SU-DHL-6 (cell line): ENCODE measurements around the gene FAM114A2.
"Not testable (repeated sequence)": the region's sequence is repeated elsewhere in the genome, so short reads cannot be mapped to it uniquely, and the experiment has no call there.

Experiments used
- H2AFZ ChIP-seq: fragments of 200-600 bp; sonication (generic); 2 replicates; pipeline ENCODE4 v1.6.1; 2014; ENCODE audit warnings: low read depth, mild to moderate bottlenecking, moderate library complexity, mixed read lengths, antibody characterized with exemption, low read length; ENCODE audit not compliant: severe bottlenecking
- H3F3A ChIP-seq: fragments of 200-600 bp; shearing (Covaris generic); 2 replicates; pipeline ENCODE4 v1.6.0; 2016; ENCODE audit warnings: antibody characterized with exemption, mild to moderate bottlenecking; ENCODE audit not compliant: insufficient read depth
- H3K27ac ChIP-seq: fragments of 200-600 bp; sonication (generic); 2 replicates; pipeline ENCODE4 v1.5.1; 2016; ENCODE audit warnings: low read depth, mild to moderate bottlenecking, low read length, moderate library complexity, mixed read lengths
- H3K27me3 ChIP-seq: fragments of 200-600 bp; sonication (generic), shearing (Covaris generic); 2 replicates; pipeline ENCODE4 v1.6.0; 2014; ENCODE audit warnings: mild to moderate bottlenecking, low read length
- H3K36me3 ChIP-seq: fragments of 200-600 bp; sonication (generic); 2 replicates; pipeline ENCODE4 v1.6.1; 2014; ENCODE audit warnings: mild to moderate bottlenecking, low read length, mixed read lengths
- H3K4me2 ChIP-seq: fragments of 300-600, 200-600 bp; shearing (Covaris generic), sonication (generic); 2 replicates; pipeline ENCODE4 v1.6.0; 2014; ENCODE audit warnings: low read length, low read depth, mild to moderate bottlenecking; ENCODE audit not compliant: poor library complexity, severe bottlenecking
- H3K4me3 ChIP-seq: fragments of 200-600 bp; sonication (generic); 2 replicates; pipeline ENCODE4 v1.5.1; 2014; ENCODE audit warnings: antibody characterized with exemption, low read length, mild to moderate bottlenecking, mixed read lengths; ENCODE audit not compliant: insufficient read depth, poor library complexity, severe bottlenecking
- H3K79me2 ChIP-seq: fragments of 200-600 bp; sonication (generic); 2 replicates; pipeline ENCODE4 v1.6.1; 2014; ENCODE audit warnings: mild to moderate bottlenecking, low read length, moderate library complexity; ENCODE audit not compliant: insufficient read depth
- H3K9ac ChIP-seq: fragments of 200-600 bp; sonication (generic); 2 replicates; pipeline ENCODE4 v1.7.0; 2014; ENCODE audit warnings: mild to moderate bottlenecking, low read length
- H3K9me2 ChIP-seq: fragments of 200-600 bp; sonication (generic); replicated peaks from 2 replicates; pipeline ENCODE4 v1.6.1; 2014; ENCODE audit warnings: low read length; ENCODE audit not compliant: insufficient read depth
- H3K9me3 ChIP-seq: fragments of 200-600 bp; sonication (generic); 2 replicates; pipeline ENCODE4 v1.6.1; 2014; ENCODE audit warnings: low read length, mixed read lengths; ENCODE audit not compliant: insufficient read depth
- H4K20me1 ChIP-seq: fragments of 200-600 bp; sonication (generic); 2 replicates; pipeline ENCODE4 v1.6.1; 2014; ENCODE audit warnings: low read depth, mild to moderate bottlenecking, antibody characterized with exemption, low read length, moderate library complexity, mixed read lengths
- CTCF ChIP-seq: fragments of 200-600 bp; sonication (generic); IDR thresholded peaks from one replicate; pipeline ENCODE4 v1.5.1; 2017; ENCODE audit warnings: antibody characterized with exemption, mild to moderate bottlenecking, low read length, moderate library complexity; ENCODE audit not compliant: insufficient read depth, poor library complexity, severe bottlenecking
- EZH2phosphoT487 ChIP-seq: fragments of 200-600 bp; sonication (generic), shearing (Covaris generic); conservative IDR thresholded peaks from 2 replicates; pipeline ENCODE4 v1.6.1; 2018; ENCODE audit warnings: mild to moderate bottlenecking, antibody characterized with exemption, low read length, moderate library complexity, mixed read lengths

FAM114A2 gene

DNA sequence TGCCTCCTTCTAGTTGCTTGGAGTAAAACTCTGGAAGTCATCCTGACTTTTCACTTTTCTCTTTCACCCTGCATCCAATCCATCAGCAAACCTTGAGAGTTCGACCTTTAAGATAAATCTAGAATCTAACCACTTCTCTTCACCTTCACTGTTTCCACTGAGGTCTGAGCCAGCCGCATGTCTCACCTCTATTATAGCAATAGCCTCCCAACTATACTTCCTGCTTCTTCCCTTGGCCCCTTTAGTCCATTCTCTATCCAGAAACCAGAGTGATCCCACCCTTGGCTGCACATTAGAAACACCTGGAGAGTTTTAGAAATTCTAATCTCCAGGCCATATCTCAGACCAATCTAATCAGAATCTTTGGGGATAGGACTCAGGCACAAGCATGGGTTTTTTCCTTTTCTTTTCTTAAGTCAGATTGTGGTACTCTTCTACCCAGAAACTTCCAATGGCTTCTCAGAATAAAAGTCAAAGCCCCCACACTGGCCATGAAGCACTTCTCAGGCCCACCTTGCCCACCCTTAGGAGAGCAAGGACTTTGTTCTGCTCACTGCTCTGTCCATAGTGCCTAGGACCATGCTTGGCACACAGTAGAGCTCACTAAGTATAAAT, 33.2 kb upstream of the FAM114A2 start:
- no peaks in the 10 kb centered on the region for H3K9me2 ChIP-seq
- H3K9me3 ChIP-seq, result no peaks in the 10 kb centered on the region
- no peak for TF ChIP-seq EZH2phosphoT487
- H3F3A ChIP-seq, result no peaks in the 10 kb centered on the region
- H3K79me2 ChIP-seq, result no peaks in the 10 kb centered on the region
- no peak overlapping the region for H2AFZ ChIP-seq
- no peak overlapping the region for H3K4me2 ChIP-seq
- H4K20me1 ChIP-seq, result no peaks in the 10 kb centered on the region
- no peaks in the 10 kb centered on the region for H3K36me3 ChIP-seq
- no peak overlapping the region for H3K9ac ChIP-seq
- H3K27ac ChIP-seq, result no peak overlapping the region
- no peak overlapping the region for H3K4me3 ChIP-seq
- no peaks in the 10 kb centered on the region for H3K27me3 ChIP-seq

- H3K27me3 ChIP-seq, H2AFZ ChIP-seq, H4K20me1 ChIP-seq, H3K79me2 ChIP-seq, H3K4me2 ChIP-seq, H3K36me3 ChIP-seq, H3K27ac ChIP-seq, H3F3A ChIP-seq, H3K9me2 ChIP-seq, H3K4me3 ChIP-seq, H3K9ac ChIP-seq, H3K9me3 ChIP-seq: not testable (repeated sequence)
Measured at GRCh38 chr5:154069854-154070253, 31.1 kb upstream of the FAM114A2 start.

DNA sequence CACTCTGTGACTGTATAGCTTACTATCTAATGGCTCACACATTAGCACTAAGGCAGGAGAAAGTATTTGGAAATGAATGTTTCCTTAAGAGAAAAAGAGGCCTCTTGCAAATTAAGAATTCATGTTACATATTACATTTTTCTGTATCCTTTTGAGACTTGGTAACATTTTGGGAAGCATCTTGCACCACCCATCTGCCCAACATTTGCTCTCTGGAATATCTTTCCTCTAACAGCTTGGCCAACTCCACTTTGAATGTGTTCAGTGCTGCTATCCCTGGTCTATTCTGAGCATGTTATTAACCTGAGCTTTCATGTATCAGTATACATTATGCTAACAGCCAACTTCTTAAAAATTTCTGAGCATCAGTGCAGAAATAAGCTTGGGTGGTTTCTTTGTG, 27.3 kb upstream of the FAM114A2 start:
- Histone ChIP-seq H3K4me3 (no peak overlapping the region), H3F3A (no peaks in the 10 kb centered on the region), H3K4me2 (no peak overlapping the region), H3K9me2 (no peaks in the 10 kb centered on the region), H3K27me3 (no peaks in the 10 kb centered on the region), H3K36me3 (no peaks in the 10 kb centered on the region), H3K79me2 (no peaks in the 10 kb centered on the region), H3K9ac (no peak overlapping the region), H3K9me3 (no peaks in the 10 kb centered on the region), H4K20me1 (no peaks in the 10 kb centered on the region), H2AFZ (no peak overlapping the region), H3K27ac (no peak overlapping the region)
- TF ChIP-seq EZH2phosphoT487 (no peak), CTCF (no peak)

DNA sequence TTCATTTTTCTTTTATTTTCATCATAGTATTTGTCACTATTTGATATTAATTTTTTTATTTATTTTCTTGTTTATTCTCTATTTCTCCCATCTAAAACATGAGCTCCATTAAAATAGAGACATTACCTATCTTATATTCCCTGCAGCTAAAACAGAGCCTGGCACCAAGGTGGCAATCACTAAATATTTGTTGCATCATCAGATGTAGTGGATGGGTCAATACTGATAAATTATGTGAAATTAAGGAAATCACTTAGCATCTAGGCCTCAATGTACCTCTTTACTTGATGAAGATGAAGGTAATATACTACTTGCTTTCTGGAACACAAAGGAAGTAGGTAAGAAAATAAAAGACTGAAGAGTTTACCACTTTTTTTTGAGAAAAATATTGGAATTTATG, 24.7 kb upstream of the FAM114A2 start:
- no peaks in the 10 kb centered on the region for H4K20me1 ChIP-seq
- no peaks in the 10 kb centered on the region for H3K9me3 ChIP-seq
- no peak overlapping the region for H2AFZ ChIP-seq
- no peaks in the 10 kb centered on the region for H3F3A ChIP-seq
- TF ChIP-seq EZH2phosphoT487 (no peak), CTCF (no peak)
- no peaks in the 10 kb centered on the region for H3K36me3 ChIP-seq
- H3K4me3 ChIP-seq, result no peak overlapping the region
- no peak overlapping the region for H3K9ac ChIP-seq
- no peaks in the 10 kb centered on the region for H3K79me2 ChIP-seq
- no peaks in the 10 kb centered on the region for H3K9me2 ChIP-seq
- no peak overlapping the region for H3K4me2 ChIP-seq
- no peak overlapping the region for H3K27ac ChIP-seq
- no peaks in the 10 kb centered on the region for H3K27me3 ChIP-seq
